ENCODE data around the gene REV1.
"Not testable (repeated sequence)": the region's sequence is repeated elsewhere in the genome, so short reads cannot be mapped to it uniquely, and the experiment has no call there.

REV1 gene

GRCh38 chr2:99365661-99366060 lies 124.2 kb downstream of the REV1 start:
- Histone ChIP-seq H3K4me3 (ENCODE audit: control insufficient read depth in 1 of 7, extremely low read depth in 1 of 7, insufficient read depth in 4 of 7, low read depth in 2 of 7, low read length in 6 of 7) (no peak overlapping the region), H3K9me3 (ENCODE audit: control extremely low read depth in 1 of 5, control insufficient read depth in 4 of 5, insufficient read depth in 2 of 5, low read depth in 1 of 5, low read length in 4 of 5) (no peaks in the 10 kb centered on the region), H3K4me1 (ENCODE audit: control extremely low read depth in 1 of 4, control insufficient read depth in 4 of 4, insufficient read depth in 4 of 4, low read length in 3 of 4) (no peaks in the 10 kb centered on the region), H3K27me3 (replicated peaks in 2 of 5; ENCODE audit: control insufficient read depth in 4 of 5, insufficient read depth in 5 of 5, low read length in 4 of 5) (no peaks in the 10 kb centered on the region), H3K36me3 (ENCODE audit: control insufficient read depth in 4 of 4, insufficient read depth in 4 of 4, low read length in 3 of 4) (peaks cover 20 to 76% (median 47%) of the 10 kb centered on the region in 4 experiments), H3K27ac (ENCODE audit: insufficient read depth in 1 of 2, low read depth in 1 of 2, low read length in 2 of 2, poor library complexity in 1 of 2, severe bottlenecking in 2 of 2) (no peak overlapping the region)
- ChIA-PET POLR2A (no interaction called here), CTCF (interaction anchor here (1.1 to 2.2 kb wide), 3 partner anchors 11 to 27 kb away, joined by 3 to 7 read pairs (median 4); partner anchors contain the start of gene EIF5B)
- WGBS (ENCODE audit: insufficient coverage), result no CpG with 5 or more reads among the region's 2 CpGs
- DNase-seq, result no peak

GRCh38 chr2:99356853-99357252 lies 133.0 kb downstream of the REV1 start:
- Histone ChIP-seq H3K27ac (ENCODE audit: insufficient read depth in 1 of 2, low read depth in 1 of 2, low read length in 2 of 2, poor library complexity in 1 of 2, severe bottlenecking in 2 of 2) (no peak overlapping the region), H3K9me3 (ENCODE audit: control extremely low read depth in 1 of 5, control insufficient read depth in 4 of 5, insufficient read depth in 2 of 5, low read depth in 1 of 5, low read length in 4 of 5) (no peaks in the 10 kb centered on the region), H3K36me3 (ENCODE audit: control insufficient read depth in 4 of 4, insufficient read depth in 4 of 4, low read length in 3 of 4) (peaks cover 0 to 14% (median 5%) of the 10 kb centered on the region in 4 experiments), H3K4me3 (ENCODE audit: control insufficient read depth in 1 of 7, extremely low read depth in 1 of 7, insufficient read depth in 4 of 7, low read depth in 2 of 7, low read length in 6 of 7) (no peak overlapping the region), H3K27me3 (replicated peaks in 2 of 5; ENCODE audit: control insufficient read depth in 4 of 5, insufficient read depth in 5 of 5, low read length in 4 of 5) (no peaks in the 10 kb centered on the region), H3K4me1 (ENCODE audit: control extremely low read depth in 1 of 4, control insufficient read depth in 4 of 4, insufficient read depth in 4 of 4, low read length in 3 of 4) (no peaks in the 10 kb centered on the region)
- DNase-seq, result no peak
- CTCF ChIA-PET, result interaction anchor here (1.4 kb wide), 2 partner anchors 11 to 20 kb away, joined by 3 read pairs; partner anchors contain the start of gene EIF5B
- POLR2A ChIA-PET, result no interaction called here

GRCh38 chr2:99354825-99355224 lies 135.0 kb downstream of the REV1 start:
- not testable (repeated sequence) for H3K4me3 ChIP-seq (ENCODE audit: control insufficient read depth in 1 of 7, extremely low read depth in 1 of 7, insufficient read depth in 4 of 7, low read depth in 2 of 7, low read length in 6 of 7); H3K36me3 ChIP-seq (ENCODE audit: control insufficient read depth in 4 of 4, insufficient read depth in 4 of 4, low read length in 3 of 4); H3K9me3 ChIP-seq (ENCODE audit: control extremely low read depth in 1 of 5, control insufficient read depth in 4 of 5, insufficient read depth in 2 of 5, low read depth in 1 of 5, low read length in 4 of 5); H3K27me3 ChIP-seq (replicated peaks in 2 of 5; ENCODE audit: control insufficient read depth in 4 of 5, insufficient read depth in 5 of 5, low read length in 4 of 5); H3K27ac ChIP-seq (ENCODE audit: insufficient read depth in 1 of 2, low read depth in 1 of 2, low read length in 2 of 2, poor library complexity in 1 of 2, severe bottlenecking in 2 of 2); DNase-seq; H3K4me1 ChIP-seq (ENCODE audit: control extremely low read depth in 1 of 4, control insufficient read depth in 4 of 4, insufficient read depth in 4 of 4, low read length in 3 of 4)
- ChIA-PET CTCF (interaction anchor here (1.2 to 2.3 kb wide), 2 partner anchors 11 to 19 kb away, joined by 3 to 7 read pairs; partner anchors contain the start of gene TXNDC9), POLR2A (interaction anchor here (0.6 kb wide), 1 partner anchor 1712 kb away, joined by 4 read pairs; no protein-coding TSS in a partner anchor)
- WGBS (ENCODE audit: insufficient coverage), result 95% methylated on average over 4 of the region's 8 CpGs

DNA sequence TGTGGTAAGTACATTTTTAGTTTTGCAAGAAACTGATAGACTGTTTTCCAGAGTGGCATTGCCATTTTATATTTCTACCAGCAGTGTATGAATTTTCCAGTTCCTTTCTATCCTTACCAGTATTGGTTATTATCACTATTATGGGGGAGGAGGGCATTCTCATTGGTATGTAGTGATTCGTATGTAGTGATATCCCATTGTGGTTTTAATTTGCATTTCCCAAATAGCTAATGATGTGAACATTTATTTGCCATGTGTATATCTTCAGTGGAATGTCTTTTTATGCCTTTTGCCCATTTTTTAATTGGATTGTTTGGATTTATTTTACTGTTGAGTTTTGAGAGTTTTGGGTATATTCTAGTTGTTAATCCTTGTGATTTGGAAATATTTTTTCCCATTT lies 135.7 kb downstream of the REV1 start:
- H3K36me3 ChIP-seq (ENCODE audit: control insufficient read depth in 4 of 4, insufficient read depth in 4 of 4, low read length in 3 of 4), result peaks cover 0 to 2% (median 0%) of the 10 kb centered on the region in 4 experiments
- H3K4me1 ChIP-seq (ENCODE audit: control extremely low read depth in 1 of 4, control insufficient read depth in 4 of 4, insufficient read depth in 4 of 4, low read length in 3 of 4), result peaks cover 0 to 3% (median 0%) of the 10 kb centered on the region in 4 experiments
- no CpG with 5 or more reads among the region's 1 CpG for WGBS (ENCODE audit: insufficient coverage)
- ChIA-PET CTCF (interaction anchor here (1.2 to 2.3 kb wide), 2 partner anchors 12 to 18 kb away, joined by 3 to 7 read pairs; partner anchors contain the start of gene TXNDC9), POLR2A (no interaction called here)
- DNase-seq, result no peak
- no peaks in the 10 kb centered on the region for H3K9me3 ChIP-seq (ENCODE audit: control extremely low read depth in 1 of 5, control insufficient read depth in 4 of 5, insufficient read depth in 2 of 5, low read depth in 1 of 5, low read length in 4 of 5)
- H3K4me3 ChIP-seq (ENCODE audit: control insufficient read depth in 1 of 7, extremely low read depth in 1 of 7, insufficient read depth in 4 of 7, low read depth in 2 of 7, low read length in 6 of 7), result no peak overlapping the region
- no peaks in the 10 kb centered on the region for H3K27me3 ChIP-seq (replicated peaks in 2 of 5; ENCODE audit: control insufficient read depth in 4 of 5, insufficient read depth in 5 of 5, low read length in 4 of 5)
- H3K27ac ChIP-seq (ENCODE audit: insufficient read depth in 1 of 2, low read depth in 1 of 2, low read length in 2 of 2, poor library complexity in 1 of 2, severe bottlenecking in 2 of 2), result no peak overlapping the region

All from common myeloid progenitor, CD34-positive (primary cell).